HG03565 (cell line): Measurements from ENCODE around the gene CDC16.
"Not testable (repeated sequence)": the region's sequence is repeated elsewhere in the genome, so short reads cannot be mapped to it uniquely, and the experiment has no call there.

Experiments used
- ATAC-seq: cut with Tn5 transposase; IDR thresholded peaks from one replicate; pipeline ENCODE4 v1.9.1; 2021; ENCODE audit warnings: mild to moderate bottlenecking, moderate library complexity; ENCODE audit not compliant: unreplicated experiment

CDC16 gene

DNA sequence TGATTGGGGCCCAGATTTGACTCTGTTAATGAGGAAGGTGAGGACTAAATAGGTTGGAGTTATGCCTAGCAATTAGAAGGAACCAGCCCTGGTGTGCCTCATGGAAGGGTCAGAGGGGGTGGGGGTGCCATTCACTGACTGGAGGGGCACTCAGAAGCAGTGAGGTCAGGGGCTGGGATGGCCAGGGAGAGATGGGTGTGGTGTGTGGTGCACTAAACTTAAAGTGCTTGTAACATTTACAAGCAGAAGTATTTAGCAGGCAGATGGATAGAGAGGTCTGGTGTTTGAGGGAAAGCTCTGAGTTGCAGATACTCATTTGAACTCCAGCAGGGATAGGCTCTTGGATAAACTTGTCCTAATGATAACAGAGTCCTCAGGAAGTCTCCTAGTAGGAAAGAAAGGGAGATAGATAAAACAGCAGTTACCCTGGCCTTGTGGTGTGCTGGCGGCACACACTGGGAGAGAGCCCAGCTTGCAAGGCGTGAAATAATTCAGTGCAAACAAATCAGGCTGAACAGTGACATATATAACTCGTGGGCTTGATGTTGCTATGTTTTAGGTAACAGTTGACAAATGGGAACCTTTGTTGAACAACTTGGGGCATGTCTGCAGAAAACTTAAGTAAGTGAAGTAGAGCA is 26.8 kb downstream of the CDC16 start:
- ATAC-seq: no peak

DNA sequence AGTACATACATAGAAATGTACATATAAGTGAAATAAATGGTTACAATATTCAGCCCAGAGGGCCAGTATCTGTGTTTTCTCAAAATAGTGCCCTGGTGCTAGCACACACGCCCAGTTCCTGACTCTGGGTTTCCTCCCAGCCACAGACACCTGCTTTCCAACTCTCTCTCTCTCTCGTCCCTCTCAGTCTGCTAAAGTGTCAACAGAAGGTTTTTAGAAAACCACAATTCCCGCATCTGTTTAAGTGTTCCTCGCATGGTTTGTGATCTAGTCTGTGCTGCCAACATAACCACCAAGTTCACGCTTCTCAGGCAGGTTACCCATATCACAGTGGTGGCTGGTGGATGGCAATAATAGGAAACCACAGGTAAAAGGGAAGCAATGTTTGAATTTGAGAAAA is 28.9 kb downstream of the CDC16 start:
- ATAC-seq: no peak

DNA sequence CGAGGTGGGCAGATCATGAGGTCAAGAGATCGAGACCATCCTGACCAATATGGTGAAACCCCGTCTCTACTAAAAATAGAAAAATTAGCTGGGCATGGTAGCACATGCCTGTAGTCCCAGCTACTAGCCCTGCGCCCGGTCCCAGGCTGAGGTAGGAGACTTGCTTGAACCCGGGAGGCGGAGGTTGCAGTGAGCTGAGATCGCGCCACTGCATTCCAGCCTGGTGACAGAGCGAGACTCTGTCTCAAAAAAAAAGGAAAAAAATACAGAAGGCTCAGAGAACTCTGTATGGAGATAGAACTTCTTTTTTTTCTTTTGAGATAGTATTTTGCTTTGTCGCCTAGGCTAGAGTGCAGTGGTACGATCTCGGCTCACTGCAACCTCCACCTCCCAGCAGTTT is 29.6 kb downstream of the CDC16 start:
- not testable (repeated sequence) for ATAC-seq

DNA sequence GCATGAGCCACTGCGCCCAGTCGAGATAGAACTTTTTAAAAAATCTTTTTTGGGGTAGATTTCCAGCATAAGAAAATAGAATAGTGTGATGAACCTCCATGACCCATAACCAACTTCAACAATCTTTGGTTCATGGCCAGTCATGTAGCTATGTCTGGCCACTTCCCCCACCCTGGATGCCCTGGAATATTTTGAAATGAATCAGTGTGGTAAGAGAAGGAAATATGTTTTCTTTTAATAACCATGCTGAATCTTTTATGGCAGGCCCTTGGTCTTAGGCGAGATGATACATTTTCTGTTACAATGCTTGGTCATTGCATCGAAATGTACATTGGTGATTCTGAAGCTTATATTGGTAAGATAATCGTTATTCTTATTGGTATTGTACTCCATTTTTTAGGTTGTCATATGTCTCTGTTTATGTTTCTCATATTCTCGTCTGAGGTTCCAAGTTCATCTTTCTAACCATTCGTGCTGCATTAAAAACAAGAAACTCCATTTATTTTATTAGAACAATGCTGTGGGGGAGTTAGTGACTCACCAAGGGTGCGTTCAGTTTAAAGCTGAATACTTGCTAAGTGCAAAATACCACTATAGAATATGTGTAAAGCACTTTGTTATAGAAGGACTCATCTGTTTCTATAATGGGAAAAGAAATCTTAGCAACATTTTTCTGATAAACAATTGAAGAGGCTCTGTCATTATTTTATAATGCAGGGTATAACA is 30.4 kb downstream of the CDC16 start:
- ATAC-seq: no peak

DNA sequence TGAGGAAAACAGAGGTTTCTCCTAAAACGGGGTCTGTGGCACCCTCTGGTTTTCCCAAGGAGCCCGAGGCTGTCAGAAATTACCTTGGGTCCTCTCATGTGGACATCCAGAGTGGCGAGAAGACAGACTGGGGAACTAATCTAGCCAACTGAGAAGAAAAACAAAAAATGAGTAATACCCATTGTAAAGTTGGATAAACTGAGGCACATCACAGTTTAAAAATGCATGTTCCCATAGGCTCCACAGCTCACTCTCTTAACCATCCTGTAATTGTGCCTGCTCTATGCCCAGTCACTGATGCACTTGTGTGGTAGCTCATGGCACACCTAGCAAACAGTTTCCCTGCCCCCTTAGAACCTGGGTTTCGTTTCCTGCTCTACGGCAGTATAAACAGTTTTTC is 31.5 kb downstream of the CDC16 start:
- ATAC-seq: no peak

DNA sequence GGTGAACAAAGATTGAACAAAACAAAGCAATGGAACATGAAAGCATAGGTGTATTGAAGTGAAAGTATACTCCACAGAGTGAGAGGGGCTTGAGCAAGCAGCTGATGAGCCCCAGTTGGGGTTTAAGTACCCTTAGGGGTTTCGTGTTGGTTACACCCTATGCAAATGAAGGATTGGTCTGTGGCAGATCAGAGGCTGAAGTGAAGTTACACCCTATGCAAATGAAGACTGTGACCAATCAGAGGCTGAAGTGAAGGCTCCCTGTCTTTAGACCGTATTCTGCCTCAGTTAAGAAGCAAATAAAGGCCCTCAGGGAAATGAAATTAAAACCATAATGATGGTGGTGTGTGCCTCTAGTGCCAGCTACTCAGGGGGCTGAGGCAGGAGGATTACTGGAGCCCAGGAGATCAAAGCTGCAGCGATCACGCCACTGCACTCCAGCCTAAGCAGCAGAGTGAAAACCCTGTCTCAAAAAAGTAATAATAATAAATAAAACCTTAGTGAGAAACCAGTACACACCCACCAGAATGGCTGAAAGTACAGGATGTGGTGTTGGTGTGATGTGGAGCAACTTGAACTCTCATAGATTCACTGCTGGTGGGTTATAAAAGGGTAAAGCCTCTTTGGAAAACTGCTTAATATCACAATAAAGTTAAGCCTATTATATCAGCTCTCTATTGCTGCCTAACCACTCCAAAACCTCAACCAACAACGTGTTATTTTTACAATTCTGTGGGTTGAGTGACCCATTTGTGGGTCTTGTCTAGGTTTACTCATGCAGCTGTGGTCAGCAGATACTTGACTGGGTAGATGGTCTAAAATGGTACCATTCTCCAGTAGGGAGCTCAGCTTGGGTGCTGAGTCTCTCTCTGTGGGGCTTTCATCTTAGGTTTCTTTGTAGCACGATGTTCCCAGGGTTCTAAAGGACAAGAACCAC is 33.9 kb downstream of the CDC16 start:
- ATAC-seq: no peak

DNA sequence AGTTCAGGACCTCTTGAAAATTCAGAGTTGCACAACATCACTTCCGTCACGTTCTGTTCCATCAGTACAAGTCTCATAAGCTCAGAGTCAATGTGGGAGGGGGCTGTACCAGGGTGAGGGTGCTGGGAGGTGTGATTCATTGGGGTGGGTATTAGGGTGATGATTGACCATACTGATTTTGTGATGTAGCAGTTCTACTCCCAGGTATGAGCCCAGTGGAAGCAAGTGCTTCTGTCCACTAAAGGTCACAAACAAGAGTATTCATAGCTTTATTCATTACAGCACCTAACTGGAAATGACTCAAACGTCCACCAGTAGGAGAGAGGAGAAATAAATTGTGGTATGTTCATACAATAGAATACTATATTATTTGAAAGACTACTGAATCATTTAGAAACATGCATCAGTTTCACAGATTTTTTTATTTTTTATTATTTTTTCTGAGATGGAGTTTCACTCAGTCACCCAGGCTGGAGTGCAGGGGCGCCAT is 34.6 kb downstream of the CDC16 start:
- no peak for ATAC-seq

DNA sequence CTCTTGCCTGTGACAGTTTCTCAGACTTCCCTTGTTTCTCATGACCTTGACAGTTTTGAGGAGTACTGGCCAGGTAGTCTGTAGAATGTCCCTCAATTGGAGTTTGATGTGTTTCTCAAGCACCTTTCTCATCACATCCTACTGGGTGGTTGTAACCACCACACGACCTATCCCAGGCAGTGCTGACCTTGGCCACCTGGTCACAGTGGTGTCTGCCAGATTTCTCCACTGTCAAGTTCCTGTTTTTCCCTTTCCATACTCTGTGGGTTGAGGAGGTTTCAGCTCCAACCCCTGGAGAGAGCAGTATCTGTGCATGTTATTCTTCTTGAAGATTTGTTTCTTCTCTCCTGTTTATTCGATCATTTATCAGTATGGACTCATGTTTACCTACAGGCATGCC is 38.3 kb downstream of the CDC16 start:
- ATAC-seq: no peak

DNA sequence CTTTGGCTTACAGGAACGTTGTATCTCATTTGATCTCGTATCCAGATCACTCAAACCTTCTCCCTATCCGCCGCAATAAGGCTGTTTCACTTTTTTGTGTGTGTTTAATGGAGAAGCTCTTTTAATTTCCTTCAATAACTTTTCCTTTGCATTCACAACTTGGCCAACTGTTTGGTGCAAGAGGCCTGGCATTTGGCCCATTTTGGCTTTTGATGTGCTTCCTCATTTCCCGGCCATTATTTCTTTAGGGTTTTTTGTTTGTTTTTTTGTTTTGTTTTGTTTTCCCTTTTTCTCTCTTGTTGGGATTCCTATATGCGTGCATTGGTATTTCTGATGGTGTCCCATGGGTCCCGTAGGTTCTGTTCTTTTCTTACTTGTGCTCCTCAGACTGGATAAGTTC is 40.6 kb downstream of the CDC16 start:
- ATAC-seq: no peak

DNA sequence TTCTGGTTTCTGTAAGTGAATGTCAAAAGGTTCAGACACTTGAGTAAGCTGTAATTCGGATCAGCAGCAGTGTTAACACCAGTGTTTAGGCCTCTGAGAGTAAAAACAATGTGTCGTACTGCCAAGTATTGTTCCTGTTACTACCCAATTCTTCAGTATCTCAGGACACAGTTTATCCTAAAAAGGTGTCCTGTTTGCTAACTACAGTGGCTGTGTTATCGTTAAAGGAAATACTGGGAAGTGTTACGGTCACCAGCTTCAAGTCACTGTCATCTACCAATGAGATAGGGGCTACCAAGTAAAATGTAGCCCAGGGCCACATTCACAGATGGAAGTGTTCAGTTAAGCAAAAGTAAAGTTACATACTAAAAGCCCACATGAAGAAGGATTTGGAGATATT is 44.4 kb downstream of the CDC16 start:
- ATAC-seq: no peak

DNA sequence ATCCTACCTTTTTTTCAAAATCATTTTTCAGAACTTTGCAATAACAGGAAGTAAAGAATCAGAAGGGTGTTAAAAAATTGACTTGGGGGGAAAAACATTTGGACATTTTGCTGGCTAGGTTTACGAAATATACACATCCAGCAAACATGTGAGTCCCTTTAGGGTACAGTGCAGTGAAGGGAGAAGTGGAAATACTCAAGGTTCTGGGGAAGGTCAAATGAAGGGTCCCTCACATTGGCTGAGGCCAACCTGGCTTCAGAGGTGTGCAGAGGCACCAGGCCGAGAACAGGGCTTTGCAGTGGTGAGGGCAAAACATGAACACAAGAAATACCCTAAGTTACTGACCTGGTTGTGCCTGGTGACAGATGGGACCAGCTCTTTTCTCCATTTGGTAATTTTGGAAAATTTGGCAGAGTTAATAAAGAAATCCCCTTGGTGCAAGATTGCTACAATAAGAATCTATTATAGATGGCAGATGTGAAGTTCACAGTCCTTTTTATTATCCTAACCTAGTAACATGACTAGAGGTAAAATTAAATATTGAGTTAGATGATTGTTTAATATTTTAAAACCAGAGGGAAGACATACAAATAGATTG is 45.2 kb downstream of the CDC16 start:
- ATAC-seq: no peak

DNA sequence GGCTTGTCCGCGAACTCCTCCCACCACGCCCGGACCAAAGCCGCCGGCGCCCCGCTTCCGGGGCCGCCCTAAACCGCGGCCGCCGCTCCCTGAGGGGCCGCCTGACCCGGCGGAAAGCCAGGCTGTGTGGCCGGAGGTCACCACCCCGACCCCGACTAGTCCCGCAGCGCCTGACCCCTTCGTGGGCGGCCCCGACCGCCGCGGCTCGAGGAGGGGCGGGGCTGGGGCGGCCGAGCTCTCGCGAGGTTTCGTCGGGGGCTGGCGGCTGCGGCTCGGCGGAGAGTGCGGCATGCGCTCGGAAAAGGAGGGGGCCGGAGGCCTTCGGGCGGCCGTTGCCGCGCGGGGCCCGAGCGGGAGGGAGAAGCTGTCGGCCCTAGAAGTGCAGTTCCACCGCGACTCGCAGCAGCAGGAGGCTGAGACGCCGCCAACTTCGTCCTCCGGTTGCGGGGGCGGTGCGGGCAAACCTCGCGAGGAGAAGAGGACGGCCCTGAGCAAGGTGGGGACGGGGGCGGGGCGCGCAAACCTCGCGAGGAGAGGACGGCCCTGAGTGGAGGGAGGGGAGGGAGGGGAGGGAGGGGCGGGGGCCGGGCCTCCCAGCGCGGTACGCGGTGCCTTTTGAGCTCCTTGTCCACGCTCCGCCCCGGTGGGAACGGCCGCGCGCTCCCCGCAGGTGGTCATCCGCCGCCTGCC is 46.8 kb downstream of the CDC16 start, which contains the start of gene UPF3A:
TSS of gene UPF3A (plus strand) at position 251 of the 690 bp plus-strand sequence. CDS start at position 290, 39 bp downstream.
- peak; percentile 40 for ATAC-seq

DNA sequence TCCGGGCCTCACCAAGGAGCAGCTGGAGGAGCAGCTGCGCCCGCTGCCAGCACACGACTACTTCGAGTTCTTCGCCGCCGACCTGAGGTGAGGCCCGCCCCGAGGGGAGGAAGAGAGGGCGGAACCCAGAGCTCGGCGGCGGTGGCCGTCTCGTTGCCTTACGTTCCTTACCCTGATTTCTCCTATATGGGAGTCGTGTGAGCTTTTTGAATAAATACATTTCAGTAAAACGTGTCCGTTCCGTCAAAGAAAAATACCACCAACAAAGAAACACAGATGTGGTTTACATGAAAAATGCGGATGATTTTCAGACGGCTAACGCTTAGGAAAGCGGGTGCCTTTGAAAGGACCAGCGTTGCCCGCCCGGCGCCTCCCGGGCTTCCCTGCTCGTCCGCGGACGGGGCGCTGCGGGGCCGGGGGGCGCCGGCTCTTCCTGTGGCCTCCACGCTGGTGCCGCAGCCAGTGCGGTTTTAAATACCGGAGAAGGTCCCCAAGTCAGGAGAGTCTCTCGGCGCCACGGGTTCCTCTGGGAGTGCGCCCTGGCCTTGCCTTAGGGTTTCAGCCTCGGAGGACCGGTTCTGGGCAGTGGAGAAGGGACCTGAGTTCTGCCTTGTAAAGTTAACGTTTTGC is 47.5 kb downstream of the CDC16 start:
- ATAC-seq: peak; percentile 35

DNA sequence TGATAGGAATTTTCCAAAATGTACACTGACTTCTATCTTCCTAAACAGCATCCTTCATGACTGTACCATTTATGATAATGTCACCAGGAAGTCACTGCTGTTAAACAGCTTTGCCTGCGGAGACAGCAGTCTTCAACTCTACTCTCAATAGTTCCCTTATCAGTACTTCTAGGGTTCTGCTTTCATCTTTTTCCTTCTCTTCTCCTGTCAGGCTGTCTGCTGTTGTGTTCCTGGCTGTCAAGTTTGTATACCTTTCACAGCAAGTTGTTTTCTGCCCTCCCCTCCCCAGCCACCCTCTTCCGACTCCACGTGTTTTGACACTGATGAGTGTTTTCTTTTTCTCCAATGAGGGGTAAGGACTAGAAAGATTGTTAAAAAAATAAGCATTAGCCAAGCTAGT is 48.9 kb downstream of the CDC16 start:
- no peak for ATAC-seq

DNA sequence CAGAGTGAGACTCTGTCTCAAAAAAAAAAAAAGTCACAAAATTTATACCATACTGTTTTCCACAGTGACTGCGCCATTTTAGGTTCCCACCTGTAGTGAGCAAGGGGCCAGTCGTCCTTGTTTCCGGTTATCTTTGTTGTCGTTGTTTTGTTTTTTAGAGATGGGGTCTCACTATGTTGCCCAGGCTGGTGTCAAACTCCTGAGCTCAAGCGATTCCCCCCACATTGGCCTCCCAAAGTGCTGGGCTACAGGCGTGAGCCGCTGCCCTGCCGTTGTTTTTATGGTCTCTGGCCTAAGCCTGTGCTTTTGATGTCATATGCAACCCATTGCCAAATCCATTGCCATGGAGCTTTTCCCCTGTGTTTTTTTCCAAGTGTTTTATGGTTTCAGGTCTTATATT is 50.0 kb downstream of the CDC16 start:
- no peak for ATAC-seq

DNA sequence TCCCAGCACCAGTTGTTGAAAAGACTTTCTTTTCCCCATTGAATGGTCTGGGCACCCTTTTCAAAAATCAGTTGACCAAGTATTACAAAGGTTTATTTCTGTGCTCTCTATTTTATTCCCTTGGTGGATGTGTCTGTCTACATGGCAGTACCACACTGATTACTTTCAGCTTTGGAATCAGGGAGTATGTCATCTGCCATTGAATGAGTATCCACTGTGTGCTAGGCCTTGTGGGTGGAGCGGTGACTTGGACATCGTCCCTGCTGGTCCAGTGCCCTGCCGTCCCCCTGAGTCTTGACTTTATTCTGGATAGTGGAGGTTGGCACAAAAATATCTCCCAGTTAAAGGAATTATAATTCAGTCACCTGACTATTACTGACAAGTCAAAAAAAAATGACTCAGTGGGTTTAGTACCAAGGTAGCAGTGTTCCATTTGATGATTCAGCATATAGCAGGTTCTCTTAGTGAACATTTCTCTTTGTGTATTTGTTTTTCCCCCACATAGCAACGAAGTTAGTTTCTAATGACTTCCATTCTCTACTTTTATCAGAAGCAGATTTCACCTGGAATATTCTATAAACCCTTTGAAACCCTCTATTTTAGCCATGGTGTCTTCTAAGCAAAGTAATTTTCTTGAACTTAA is 50.6 kb downstream of the CDC16 start:
- ATAC-seq: no peak

DNA sequence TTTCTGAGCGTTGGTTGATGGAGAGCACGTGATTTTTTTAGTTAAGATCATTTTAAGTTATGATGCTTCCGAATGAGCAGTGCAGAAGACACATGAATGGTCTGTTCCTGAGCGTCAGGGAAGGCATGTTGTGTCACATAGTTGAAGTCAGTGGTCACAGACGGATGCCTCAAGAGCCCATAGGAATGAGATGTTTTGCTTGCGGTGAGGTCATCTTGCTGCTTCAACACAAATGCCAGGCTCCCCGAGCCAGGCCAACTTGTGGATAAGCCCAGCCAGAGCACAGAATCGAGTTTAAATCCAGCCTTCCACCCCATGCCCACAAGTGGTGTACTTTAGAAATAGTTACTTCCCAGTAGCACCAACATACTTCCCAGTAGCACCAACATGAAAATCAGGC is 52.1 kb downstream of the CDC16 start:
- ATAC-seq: no peak

DNA sequence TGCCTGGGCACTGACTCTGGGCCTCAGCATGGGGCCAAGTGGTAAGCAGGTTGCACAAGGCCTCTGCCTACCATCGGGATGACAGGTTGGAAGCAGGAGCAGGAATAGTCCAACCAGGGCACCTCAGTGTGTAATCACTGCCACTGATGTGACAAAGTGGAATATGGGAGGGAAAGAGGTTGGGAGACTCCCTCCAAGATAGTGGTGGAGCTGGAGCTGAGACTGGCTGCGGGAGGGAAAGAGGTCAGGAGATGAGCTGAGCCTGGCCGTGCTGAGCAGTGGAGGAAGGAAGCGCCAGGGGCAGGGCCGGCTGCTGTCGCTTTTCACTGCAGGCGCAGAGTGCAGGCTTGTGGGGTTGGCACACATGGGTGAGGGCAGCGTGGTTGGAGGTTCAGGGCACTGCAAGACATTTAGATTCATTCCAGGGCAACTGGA is 53.5 kb downstream of the CDC16 start:
- no peak for ATAC-seq

DNA sequence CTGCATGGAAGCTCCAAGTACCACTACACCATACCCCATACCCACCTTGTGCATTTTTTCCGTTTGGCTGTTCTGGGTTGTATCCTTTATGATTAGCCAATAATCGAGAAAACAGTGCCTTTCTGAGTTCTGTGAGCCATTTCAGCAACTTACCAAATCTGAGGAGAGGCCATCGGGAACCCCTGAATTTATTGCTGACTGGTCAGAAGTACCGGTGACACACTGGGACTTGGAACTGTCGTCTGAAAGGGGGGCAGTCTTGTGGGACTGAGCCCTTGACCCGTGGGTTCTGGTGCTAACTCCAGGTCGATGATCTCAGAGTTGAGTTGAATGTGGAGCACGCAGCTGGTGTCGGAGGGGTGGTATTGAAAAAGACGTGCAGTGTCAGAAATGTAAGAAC is 61.8 kb downstream of the CDC16 start:
- ATAC-seq: no peak
